B cell (primary cell): Measurements from ENCODE around the gene DIS3L2. TPM values are rescaled to one million over a fixed set of nuclear protein-coding genes. Genes with fewer than 3 reads are reported as not detected.

Experiments used
- ATAC-seq: fragments of 200-7000 bp; cut with Tn5 transposase; one replicate; pipeline ENCODE4 v1.10.0; 2021; ENCODE audit warnings: low read depth, mild to moderate bottlenecking, moderate number of reproducible peaks, moderate library complexity
- CTCF ChIA-PET: fragments of 350-600 bp; sonication (Branson Sonifier 250); formaldehyde crosslinking; loops from one replicate; lab custom pipeline; 2021; ENCODE audit warnings: antibody characterized with exemption, inconsistent platforms; lab: Charles Lee
- POLR2A ChIA-PET: fragments of 350-600 bp; sonication (Branson Sonifier 250); formaldehyde crosslinking; loops from one replicate; lab custom pipeline; 2021; ENCODE audit warnings: antibody characterized with exemption; lab: Charles Lee
- DNase-seq: peaks from one replicate; pipeline ENCODE4 v3.0.0; 2013
- H2AFZ ChIP-seq: 2 replicates; pipeline ENCODE4 v1.6.1; 2012; ENCODE audit warnings: mild to moderate bottlenecking, low read depth, low read length; ENCODE audit not compliant: insufficient read depth, poor library complexity, severe bottlenecking
- H3K27ac ChIP-seq, 2 donors: 1 replicate in 1 of 2; 2 replicates in 1 of 2; pipeline ENCODE4 v1.5.1; 2012 to 2013; ENCODE audit warnings: low read length in 2 of 2, mild to moderate bottlenecking in 2 of 2, moderate library complexity in 1 of 2
- H3K27me3 ChIP-seq, 4 experiments: fragments of 200-600 bp in 1 of 4; sonication (generic) in 1 of 4; replicated peaks in 1 of 4; 1 replicate in 2 of 4; 2 replicates in 2 of 4; pipeline versions ENCODE4 v1.6.1 to v1.7.0; 2013 to 2016; ENCODE audit warnings: low read length in 3 of 4, mild to moderate bottlenecking in 2 of 4, mixed read lengths in 1 of 4, moderate library complexity in 1 of 4; ENCODE audit not compliant: insufficient read depth in 4 of 4, control insufficient read depth in 3 of 4; ENCODE audit errors: control extremely low read depth in 1 of 4
- H3K36me3 ChIP-seq, 2 experiments: replicated peaks in 1 of 2; 1 replicate in 1 of 2; 2 replicates in 1 of 2; pipeline versions ENCODE4 v1.6.1 to v1.7.1; 2013; ENCODE audit warnings: low read length in 1 of 2; ENCODE audit not compliant: insufficient read depth in 2 of 2, control insufficient read depth in 1 of 2; ENCODE audit errors: control extremely low read depth in 1 of 2, extremely low read depth in 1 of 2
- H3K4me1 ChIP-seq, 2 donors: fragments of 200-600 bp in 1 of 2; sonication (generic) in 1 of 2; 1 replicate in 1 of 2; 2 replicates in 1 of 2; pipeline versions ENCODE4 v1.5.1 to v1.6.1; 2013 to 2017; ENCODE audit warnings: low read length in 2 of 2; ENCODE audit not compliant: control insufficient read depth in 2 of 2, insufficient read depth in 2 of 2
- H3K4me2 ChIP-seq: replicated peaks from 2 replicates; pipeline ENCODE3; 2012; ENCODE audit warnings: mild to moderate bottlenecking, low read depth, low read length; ENCODE audit not compliant: poor library complexity, severe bottlenecking
- H3K4me3 ChIP-seq, 5 experiments: fragments of 200-600 bp in 1 of 5; sonication (generic) in 1 of 5; 1 replicate in 3 of 5; 2 replicates in 2 of 5; pipeline versions ENCODE4 v1.5.1 to v1.7.0; 2011 to 2016; ENCODE audit warnings: low read length in 4 of 5, mild to moderate bottlenecking in 4 of 5, low read depth in 2 of 5, control low read depth in 1 of 5, moderate library complexity in 1 of 5; ENCODE audit not compliant: insufficient read depth in 1 of 5; ENCODE audit errors: control extremely low read depth in 1 of 5, extremely low read depth in 1 of 5
- H3K79me2 ChIP-seq: fragments of 200-600 bp; sonication (generic); one replicate; pipeline ENCODE4 v1.6.0; 2016; ENCODE audit warnings: low read length; ENCODE audit not compliant: control insufficient read depth, insufficient read depth
- H3K9ac ChIP-seq: fragments of 200-600 bp; sonication (generic); 2 replicates; pipeline ENCODE4 v1.6.1; 2017; ENCODE audit warnings: mild to moderate bottlenecking, low read length, moderate library complexity
- H3K9me3 ChIP-seq, 3 donors: one replicate each; pipeline versions ENCODE4 v1.6.1 to v1.7.1; 2013; ENCODE audit warnings: low read length in 2 of 3; ENCODE audit not compliant: control insufficient read depth in 2 of 3, insufficient read depth in 1 of 3; ENCODE audit errors: control extremely low read depth in 1 of 3
- H4K20me1 ChIP-seq: 2 replicates; pipeline ENCODE4 v1.6.0; 2012; ENCODE audit warnings: mild to moderate bottlenecking, low read length; ENCODE audit not compliant: insufficient read depth, control insufficient read depth, poor library complexity, severe bottlenecking
- H3K27ac Mint-ChIP-seq: one replicate; pipeline ENCODE4 v1.8.0; 2021; ENCODE audit warnings: mixed read lengths
- H3K27me3 Mint-ChIP-seq: one replicate; pipeline ENCODE4 v1.8.0; 2021; ENCODE audit warnings: mixed read lengths
- H3K4me1 Mint-ChIP-seq: one replicate; pipeline ENCODE4 v1.8.0; 2021; ENCODE audit warnings: mixed read lengths
- H3K4me3 Mint-ChIP-seq: one replicate; pipeline ENCODE4 v1.8.0; 2021; ENCODE audit warnings: mixed read lengths
- H3K9me3 Mint-ChIP-seq: one replicate; pipeline ENCODE4 v1.8.0; 2022; ENCODE audit warnings: mixed read lengths; ENCODE audit not compliant: insufficient read depth
- EZH2 ChIP-seq: IDR thresholded peaks from 2 replicates; pipeline ENCODE4 v1.6.1; 2012; ENCODE audit warnings: borderline replicate concordance, low read depth, mild to moderate bottlenecking, moderate library complexity, low read length; ENCODE audit not compliant: insufficient read depth, poor library complexity, severe bottlenecking
- WGBS: methylation state at CpG from one replicate; pipeline ENCODE4 v1.1.5; 2013; ENCODE audit warnings: missing lambda C conversion rate; ENCODE audit not compliant: insufficient coverage; 5-methylcytosine and 5-hydroxymethylcytosine counted together
- intact Hi-C: fragments of 100-400 bp; cut with micrococcal nuclease; formaldehyde crosslinking; loops from one replicate; pipeline ENCODE4 v1.10.0; 2022
- polyA plus RNA-seq: library from polyadenylated mRNA; depleted of rRNA; stranded (reverse); fragments of >200 nt; gene quantifications from 2 replicates; pipeline ENCODE4 v1.2.3, GENCODE V29; 2012
- total RNA-seq, 2 donors: library from RNA; stranded (reverse); fragments of 120-200 nt in 1 of 2; gene quantifications; 1 replicate in 1 of 2; 2 replicates in 1 of 2; pipeline versions ENCODE4 v1.2.3 to v1.2.4, GENCODE V29; 2013 to 2022
- TF ChIP-seq, protein P1 (sequence below): fragments of 200-600 bp; IDR thresholded peaks from one replicate; pipeline ENCODE4 v1.8.0; 2022; ENCODE audit warnings: antibody characterized with exemption, mild to moderate bottlenecking

DIS3L2 gene
- total and polyA plus RNA-seq, 2 donors (not counting 1 experiment from before 2014, with no cell fraction given), result 34.5 to 70.1 TPM

DNA sequence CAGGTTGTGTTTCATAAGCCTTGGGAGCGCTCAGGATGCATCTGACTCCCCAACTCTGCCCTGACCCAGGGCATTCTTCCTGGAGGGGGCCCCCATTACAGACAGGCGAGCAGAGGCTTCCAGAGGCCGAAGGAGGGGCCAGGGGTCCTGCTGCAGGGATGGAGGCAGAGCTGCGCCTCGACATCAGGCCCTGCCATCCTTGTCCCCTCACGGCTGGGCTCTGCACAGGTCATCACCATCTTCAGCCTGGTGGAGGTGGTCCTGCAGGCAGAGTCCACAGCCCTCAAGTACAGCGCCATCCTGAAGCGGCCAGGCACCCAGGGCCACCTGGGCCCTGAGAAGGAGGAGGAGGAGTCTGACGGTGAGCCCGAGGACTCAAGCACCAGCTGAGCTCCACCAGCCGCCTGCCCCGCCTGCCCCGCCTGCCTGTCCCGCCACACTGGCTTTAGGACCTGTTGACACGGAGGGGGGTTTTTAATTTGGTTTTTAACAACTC lies 374.8 kb downstream of the DIS3L2 start:
- Histone ChIP-seq H3K36me3 (peaks cover 0 to 2% of the 10 kb centered on the region in 2 experiments), H3K27me3 (no peaks in the 10 kb centered on the region), H3K9ac (no peak overlapping the region), H4K20me1 (no peaks in the 10 kb centered on the region), H3K4me2 (no peak overlapping the region), H3K4me1 (no peaks in the 10 kb centered on the region), H3K9me3 (no peaks in the 10 kb centered on the region), H3K4me3 (no peak overlapping the region), H2AFZ (no peak overlapping the region), H3K79me2 (no peaks in the 10 kb centered on the region), H3K27ac (no peak overlapping the region)
- ATAC-seq (no peak), DNase-seq (no peak)
- ChIA-PET CTCF (interaction anchor here (1.3 kb wide), 1 partner anchor 9 kb away, joined by 4 read pairs; no protein-coding TSS in a partner anchor), POLR2A (no interaction called here)
- intact Hi-C loops, result no loop called here
- no peak overlapping the region for H3K27ac Mint-ChIP-seq
- WGBS, result 99% methylated on average over 12 of the region's 15 CpGs
- H3K4me1 Mint-ChIP-seq, result no peaks in the 10 kb centered on the region
- no peak for TF ChIP-seq EZH2
- TF ChIP-seq, protein P1, sequence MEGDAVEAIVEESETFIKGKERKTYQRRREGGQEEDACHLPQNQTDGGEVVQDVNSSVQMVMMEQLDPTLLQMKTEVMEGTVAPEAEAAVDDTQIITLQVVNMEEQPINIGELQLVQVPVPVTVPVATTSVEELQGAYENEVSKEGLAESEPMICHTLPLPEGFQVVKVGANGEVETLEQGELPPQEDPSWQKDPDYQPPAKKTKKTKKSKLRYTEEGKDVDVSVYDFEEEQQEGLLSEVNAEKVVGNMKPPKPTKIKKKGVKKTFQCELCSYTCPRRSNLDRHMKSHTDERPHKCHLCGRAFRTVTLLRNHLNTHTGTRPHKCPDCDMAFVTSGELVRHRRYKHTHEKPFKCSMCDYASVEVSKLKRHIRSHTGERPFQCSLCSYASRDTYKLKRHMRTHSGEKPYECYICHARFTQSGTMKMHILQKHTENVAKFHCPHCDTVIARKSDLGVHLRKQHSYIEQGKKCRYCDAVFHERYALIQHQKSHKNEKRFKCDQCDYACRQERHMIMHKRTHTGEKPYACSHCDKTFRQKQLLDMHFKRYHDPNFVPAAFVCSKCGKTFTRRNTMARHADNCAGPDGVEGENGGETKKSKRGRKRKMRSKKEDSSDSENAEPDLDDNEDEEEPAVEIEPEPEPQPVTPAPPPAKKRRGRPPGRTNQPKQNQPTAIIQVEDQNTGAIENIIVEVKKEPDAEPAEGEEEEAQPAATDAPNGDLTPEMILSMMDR, result no peak
- no peaks in the 10 kb centered on the region for H3K9me3 Mint-ChIP-seq
- no peak overlapping the region for H3K4me3 Mint-ChIP-seq
- H3K27me3 Mint-ChIP-seq, result no peaks in the 10 kb centered on the region

DNA sequence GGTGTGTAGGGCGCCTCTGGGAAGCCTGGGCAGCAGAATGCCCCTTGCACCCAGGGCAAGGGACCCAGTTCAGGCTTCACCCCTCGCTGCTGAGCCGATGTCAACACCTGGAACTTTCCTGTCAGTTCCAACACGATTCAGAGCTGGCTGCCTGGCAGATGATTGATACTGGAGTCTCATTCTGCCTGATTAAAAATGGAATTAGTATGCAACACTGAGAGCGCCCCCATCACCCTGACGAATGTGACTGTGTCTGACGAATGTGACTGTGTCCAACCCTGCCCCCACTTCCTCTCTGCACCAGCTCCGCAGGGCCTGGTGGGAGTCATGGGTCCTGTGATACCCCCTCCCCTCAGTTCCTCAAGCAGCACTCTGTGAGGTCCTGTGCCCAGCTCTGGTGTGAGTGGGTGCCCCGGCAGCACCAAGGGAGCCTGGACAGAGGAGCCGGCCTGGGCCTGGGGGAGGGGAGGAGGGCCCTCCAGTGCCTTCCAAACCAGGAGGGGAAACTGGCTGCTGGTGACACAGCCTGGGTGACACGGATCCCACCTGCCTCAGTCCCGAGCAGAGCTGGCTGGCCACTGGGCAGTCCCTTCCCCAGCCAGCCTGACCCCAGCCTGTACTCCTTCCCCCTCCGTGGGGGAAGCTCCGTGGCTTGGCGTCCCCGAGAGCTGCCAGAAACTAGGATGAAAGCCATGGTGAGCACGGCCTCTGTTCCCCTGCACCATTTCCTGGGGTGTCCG lies 375.6 kb downstream of the DIS3L2 start:
- Histone ChIP-seq H3K4me3 (no peak overlapping the region), H3K27me3 (no peaks in the 10 kb centered on the region), H3K9ac (no peak overlapping the region), H3K4me2 (no peak overlapping the region), H3K79me2 (no peaks in the 10 kb centered on the region), H3K36me3 (peaks cover 0 to 2% of the 10 kb centered on the region in 2 experiments), H3K4me1 (no peaks in the 10 kb centered on the region), H3K9me3 (no peaks in the 10 kb centered on the region), H2AFZ (no peak overlapping the region), H3K27ac (no peak overlapping the region), H4K20me1 (no peaks in the 10 kb centered on the region)
- H3K4me1 Mint-ChIP-seq, result no peaks in the 10 kb centered on the region
- ATAC-seq (no peak), DNase-seq (no peak)
- intact Hi-C loops, result no loop called here
- no peak overlapping the region for H3K4me3 Mint-ChIP-seq
- no peaks in the 10 kb centered on the region for H3K9me3 Mint-ChIP-seq
- ChIA-PET CTCF (interaction anchor here (1.3 kb wide), 1 partner anchor 10 kb away, joined by 4 read pairs; no protein-coding TSS in a partner anchor), POLR2A (no interaction called here)
- no peak overlapping the region for H3K27ac Mint-ChIP-seq
- no peak for TF ChIP-seq EZH2
- TF ChIP-seq, protein P1, result no peak
- 88% methylated on average over 11 of the region's 18 CpGs for WGBS
- no peaks in the 10 kb centered on the region for H3K27me3 Mint-ChIP-seq
